ENCODE results near the gene IL31RA. TPM values are rescaled to one million over a fixed set of nuclear protein-coding genes. Genes with fewer than 3 reads are reported as not detected.

Gene IL31RA
- total RNA-seq, 2 donors from 2014 or later: 1.1 to 6.6 TPM

DNA sequence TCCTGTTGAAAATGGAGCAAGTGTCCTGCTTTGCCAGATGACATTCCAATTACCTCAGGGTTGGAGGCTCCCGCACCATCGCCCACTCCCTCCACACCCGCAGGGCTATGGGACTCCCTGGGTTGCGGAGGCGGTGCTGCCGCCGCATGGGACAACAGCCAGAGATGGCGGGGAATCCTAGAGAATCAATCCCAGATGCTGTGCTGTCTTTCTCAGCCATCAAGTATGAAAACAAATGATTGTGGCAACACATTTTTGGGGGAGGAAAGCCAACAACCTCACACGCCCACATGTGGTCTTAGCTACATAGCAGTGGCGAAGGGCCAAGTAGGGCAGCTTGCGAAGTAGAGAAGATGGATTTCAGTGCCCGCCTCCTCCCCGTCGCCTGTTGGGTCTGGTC, 46.7 kb downstream of the IL31RA start:
- H3K27ac ChIP-seq: peak overlapping the region in 1 of 2 donors; percentile 27
- H3K9me3 ChIP-seq: no peaks in the 10 kb centered on the region
- TF ChIP-seq, protein P1, sequence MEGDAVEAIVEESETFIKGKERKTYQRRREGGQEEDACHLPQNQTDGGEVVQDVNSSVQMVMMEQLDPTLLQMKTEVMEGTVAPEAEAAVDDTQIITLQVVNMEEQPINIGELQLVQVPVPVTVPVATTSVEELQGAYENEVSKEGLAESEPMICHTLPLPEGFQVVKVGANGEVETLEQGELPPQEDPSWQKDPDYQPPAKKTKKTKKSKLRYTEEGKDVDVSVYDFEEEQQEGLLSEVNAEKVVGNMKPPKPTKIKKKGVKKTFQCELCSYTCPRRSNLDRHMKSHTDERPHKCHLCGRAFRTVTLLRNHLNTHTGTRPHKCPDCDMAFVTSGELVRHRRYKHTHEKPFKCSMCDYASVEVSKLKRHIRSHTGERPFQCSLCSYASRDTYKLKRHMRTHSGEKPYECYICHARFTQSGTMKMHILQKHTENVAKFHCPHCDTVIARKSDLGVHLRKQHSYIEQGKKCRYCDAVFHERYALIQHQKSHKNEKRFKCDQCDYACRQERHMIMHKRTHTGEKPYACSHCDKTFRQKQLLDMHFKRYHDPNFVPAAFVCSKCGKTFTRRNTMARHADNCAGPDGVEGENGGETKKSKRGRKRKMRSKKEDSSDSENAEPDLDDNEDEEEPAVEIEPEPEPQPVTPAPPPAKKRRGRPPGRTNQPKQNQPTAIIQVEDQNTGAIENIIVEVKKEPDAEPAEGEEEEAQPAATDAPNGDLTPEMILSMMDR (IDR thresholded peaks at IDR 0.05): no peak
- H3K27me3 ChIP-seq (replicated peaks; ENCODE audit: insufficient read depth): no peaks in the 10 kb centered on the region
- ATAC-seq (ENCODE audit: insufficient number of reproducible peaks, low FRiP score, low read depth) (no peak), DNase-seq (ENCODE audit: low spot score) (no peak)
- peak overlapping the region; percentile 71 for H3K4me3 ChIP-seq
- no peaks in the 10 kb centered on the region for H3K4me1 ChIP-seq (ENCODE audit: control insufficient read depth in 1 of 2, low read depth in 2 of 2)
- H3K36me3 ChIP-seq: no peaks in the 10 kb centered on the region

DNA sequence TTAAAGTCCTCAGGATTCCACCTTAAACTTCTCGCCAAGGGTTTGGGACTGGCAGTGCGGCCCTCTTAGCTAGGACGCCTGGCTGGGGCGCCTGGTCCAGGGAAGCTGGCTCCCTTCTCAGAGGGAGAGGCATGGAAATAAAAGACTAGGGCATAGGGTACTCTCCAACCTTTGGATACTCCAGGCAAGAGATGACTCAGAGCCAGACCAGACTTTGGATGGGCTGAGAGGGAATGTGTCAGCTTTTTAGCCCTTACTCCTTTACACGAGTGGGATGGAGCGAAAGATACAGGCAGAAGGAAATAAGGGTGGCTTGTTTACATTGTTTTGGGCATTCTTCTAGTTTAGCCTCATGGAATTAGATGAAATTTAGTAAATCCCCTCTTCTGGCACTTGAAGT, 48.2 kb downstream of the IL31RA start:
- peaks cover 0 to 8% of the 10 kb centered on the region in 2 donors for H3K4me1 ChIP-seq (ENCODE audit: control insufficient read depth in 1 of 2, low read depth in 2 of 2)
- H3K4me3 ChIP-seq: no peak overlapping the region
- no peak for DNase-seq (ENCODE audit: low spot score)
- no peak for ATAC-seq (ENCODE audit: insufficient number of reproducible peaks, low FRiP score, low read depth)
- H3K9me3 ChIP-seq: no peaks in the 10 kb centered on the region
- no peak overlapping the region for H3K27ac ChIP-seq
- TF ChIP-seq, protein P1 (IDR thresholded peaks at IDR 0.05): no peak
- H3K27me3 ChIP-seq (replicated peaks; ENCODE audit: insufficient read depth): no peaks in the 10 kb centered on the region
- no peaks in the 10 kb centered on the region for H3K36me3 ChIP-seq

DNA sequence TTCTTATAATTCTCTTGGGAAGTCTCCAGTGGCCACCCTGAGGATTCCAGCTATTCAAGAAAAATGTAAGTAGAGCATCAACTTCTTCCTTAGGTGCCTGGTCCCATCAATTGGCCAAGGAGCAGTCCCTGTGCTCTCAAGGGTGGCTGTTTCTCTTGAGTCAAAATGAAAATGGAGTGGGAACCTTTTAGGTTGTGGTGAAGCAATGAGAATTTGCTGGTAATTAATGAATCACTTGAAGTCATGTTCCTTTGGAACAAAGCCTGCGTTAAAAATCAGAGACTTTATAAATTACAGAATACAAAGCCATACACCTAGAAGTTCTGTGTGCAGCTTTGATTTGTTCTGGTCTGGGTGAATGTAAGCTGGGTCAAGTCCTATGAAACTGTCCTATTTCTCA, 48.9 kb downstream of the IL31RA start:
- ATAC-seq (ENCODE audit: insufficient number of reproducible peaks, low FRiP score, low read depth) (no peak), DNase-seq (ENCODE audit: low spot score) (no peak)
- TF ChIP-seq, protein P1 (IDR thresholded peaks at IDR 0.05): no peak

DNA sequence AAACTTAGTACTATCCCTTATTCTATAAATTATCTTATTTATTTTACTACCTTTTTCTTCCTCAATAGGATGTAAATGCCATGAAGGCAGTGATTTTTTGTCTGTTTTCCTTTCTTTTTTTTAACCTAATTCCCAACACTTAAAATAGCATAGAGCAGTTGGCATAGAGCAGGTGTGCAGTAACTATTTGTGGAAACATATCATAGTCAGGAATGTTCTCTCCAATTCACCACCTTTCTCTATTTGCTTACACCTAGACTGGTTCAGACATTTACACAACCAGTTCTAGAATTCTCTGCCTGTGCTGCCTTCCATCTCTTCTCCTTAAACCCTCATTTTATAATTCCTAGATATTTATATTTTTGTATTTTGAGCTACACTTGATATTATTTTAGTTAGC, 49.6 kb downstream of the IL31RA start:
- Histone ChIP-seq H3K27me3 (replicated peaks; ENCODE audit: insufficient read depth) (no peaks in the 10 kb centered on the region), H3K27ac (no peak overlapping the region), H3K4me1 (ENCODE audit: control insufficient read depth in 1 of 2, low read depth in 2 of 2) (peaks cover 0 to 8% of the 10 kb centered on the region in 2 donors), H3K36me3 (no peaks in the 10 kb centered on the region), H3K9me3 (no peaks in the 10 kb centered on the region), H3K4me3 (no peak overlapping the region)
- TF ChIP-seq, protein P1 (IDR thresholded peaks at IDR 0.05): no peak
- DNase-seq (ENCODE audit: low spot score): no peak
- ATAC-seq (ENCODE audit: insufficient number of reproducible peaks, low FRiP score, low read depth): no peak

More for the DNA sequence above, 48.9 kb downstream of the IL31RA start:
- H3K27me3 ChIP-seq (replicated peaks; ENCODE audit: insufficient read depth): no peaks in the 10 kb centered on the region
- no peaks in the 10 kb centered on the region for H3K9me3 ChIP-seq
- no peak overlapping the region for H3K27ac ChIP-seq
- peaks cover 0 to 8% of the 10 kb centered on the region in 2 donors for H3K4me1 ChIP-seq (ENCODE audit: control insufficient read depth in 1 of 2, low read depth in 2 of 2)
- H3K36me3 ChIP-seq: no peaks in the 10 kb centered on the region
- H3K4me3 ChIP-seq: no peak overlapping the region

DNA sequence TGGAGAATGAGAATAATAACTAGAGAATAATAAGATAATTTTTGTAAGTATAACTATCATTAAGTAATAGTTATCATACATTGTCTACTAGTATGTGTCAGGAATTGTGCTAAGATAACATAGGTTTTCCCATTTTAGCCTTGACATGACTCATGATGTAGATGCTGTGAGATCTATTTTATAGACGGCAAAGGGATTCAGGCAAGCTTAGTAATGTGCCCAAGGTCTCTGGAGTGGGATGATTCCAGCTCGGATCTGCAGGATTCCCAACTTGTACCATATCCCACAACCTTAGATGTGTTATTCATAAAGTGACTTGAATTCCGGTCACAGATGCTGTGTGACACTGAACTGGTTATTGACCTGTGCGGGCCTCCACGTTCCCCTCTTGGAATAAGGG, 51.5 kb downstream of the IL31RA start:
- H3K4me3 ChIP-seq: no peak overlapping the region
- H3K27me3 ChIP-seq (replicated peaks; ENCODE audit: insufficient read depth): no peaks in the 10 kb centered on the region
- no peaks in the 10 kb centered on the region for H3K9me3 ChIP-seq
- no peak overlapping the region for H3K27ac ChIP-seq
- DNase-seq (ENCODE audit: low spot score) (no peak), ATAC-seq (ENCODE audit: insufficient number of reproducible peaks, low FRiP score, low read depth) (no peak)
- H3K36me3 ChIP-seq: no peaks in the 10 kb centered on the region
- peaks cover 0 to 8% of the 10 kb centered on the region in 2 donors for H3K4me1 ChIP-seq (ENCODE audit: control insufficient read depth in 1 of 2, low read depth in 2 of 2)
- TF ChIP-seq, protein P1 (IDR thresholded peaks at IDR 0.05): no peak

Data from thoracic aorta (tissue), 2 donors.